Endothelial cell (in vitro differentiated cells): Measurements from ENCODE around the gene DDTL. TPM values are rescaled to one million over a fixed set of nuclear protein-coding genes. Genes with fewer than 3 reads are reported as not detected.
A peak's percentile ranks its signal among the peaks of the same experiment; 100 is the strongest.
"Not testable (repeated sequence)": the region's sequence is repeated elsewhere in the genome, so short reads cannot be mapped to it uniquely, and the experiment has no call there.

ENCODE experiments used
- DNase-seq: peaks from one replicate; pipeline ENCODE4 v3.0.0; 2021; ENCODE audit warnings: low spot score
- H3K27ac Mint-ChIP-seq: one replicate; pipeline ENCODE4 v1.8.0; 2021; ENCODE audit warnings: mixed read lengths, inconsistent platforms; ENCODE audit not compliant: unreplicated experiment
- H3K27me3 Mint-ChIP-seq: one replicate; pipeline ENCODE4 v1.8.0; 2021; ENCODE audit warnings: mild to moderate bottlenecking, moderate library complexity, mixed read lengths, inconsistent platforms; ENCODE audit not compliant: unreplicated experiment
- H3K36me3 Mint-ChIP-seq: one replicate; pipeline ENCODE4 v1.8.0; 2021; ENCODE audit warnings: mild to moderate bottlenecking, low read depth, mixed read lengths, inconsistent platforms; ENCODE audit not compliant: unreplicated experiment
- H3K4me1 Mint-ChIP-seq: one replicate; pipeline ENCODE4 v1.8.0; 2021; ENCODE audit warnings: mild to moderate bottlenecking, mixed read lengths, inconsistent platforms; ENCODE audit not compliant: unreplicated experiment
- H3K4me3 Mint-ChIP-seq: one replicate; pipeline ENCODE4 v1.8.0; 2021; ENCODE audit warnings: mild to moderate bottlenecking, mixed read lengths, inconsistent platforms; ENCODE audit not compliant: unreplicated experiment
- H3K9me3 Mint-ChIP-seq: one replicate; pipeline ENCODE4 v1.8.0; 2021; ENCODE audit warnings: mixed read lengths, inconsistent platforms; ENCODE audit not compliant: unreplicated experiment
- CTCF ChIP-seq: fragments of 200-600 bp; sonication (generic); IDR thresholded peaks from one replicate; pipeline ENCODE4 v1.5.0; 2021; ENCODE audit warnings: antibody characterized with exemption; ENCODE audit not compliant: unreplicated experiment
- long read RNA-seq: library from polyadenylated mRNA; unstranded; transcript quantifications from one replicate; pipeline ENCODE4 v2.0.0, GENCODE V29; 2020; ENCODE audit not compliant: unreplicated experiment
- total RNA-seq: library from RNA; stranded (reverse); fragmentation: NEBNext Ultra II Directional; extraction: Animal tissue kit (Norgen Biotek cat#: 25700); gene quantifications from one replicate; pipeline ENCODE4 v1.2.1, GENCODE V29; 2021; ENCODE audit not compliant: unreplicated experiment

The DDTL gene
- total RNA-seq: 1.4 TPM
- long read RNA-seq: 0 reads

- H3K9me3 Mint-ChIP-seq, H3K4me1 Mint-ChIP-seq, H3K27me3 Mint-ChIP-seq, H3K4me3 Mint-ChIP-seq, H3K27ac Mint-ChIP-seq, DNase-seq: not testable (repeated sequence)
- peaks cover 15% of the 10 kb centered on the region for H3K36me3 Mint-ChIP-seq
These were observed at the start of gene DDTL for GRCh38 chr22:23966568-23966967. DDTL (plus strand) TSS chr22:23966888; CDS start chr22:23966915, 27 bp downstream.

GRCh38 chr22:23920267-23920611 lies 46.4 kb upstream of the DDTL start:
- not testable (repeated sequence) for H3K9me3 Mint-ChIP-seq, H3K27me3 Mint-ChIP-seq, H3K4me1 Mint-ChIP-seq, H3K4me3 Mint-ChIP-seq, DNase-seq, H3K27ac Mint-ChIP-seq
- peaks cover 13% of the 10 kb centered on the region for H3K36me3 Mint-ChIP-seq

GRCh38 chr22:23921586-23922201 lies 45.0 kb upstream of the DDTL start:
- H3K36me3 Mint-ChIP-seq: peaks cover 21% of the 10 kb centered on the region
- not testable (repeated sequence) for H3K27me3 Mint-ChIP-seq, H3K4me3 Mint-ChIP-seq, DNase-seq, H3K27ac Mint-ChIP-seq, H3K4me1 Mint-ChIP-seq, H3K9me3 Mint-ChIP-seq

DNA sequence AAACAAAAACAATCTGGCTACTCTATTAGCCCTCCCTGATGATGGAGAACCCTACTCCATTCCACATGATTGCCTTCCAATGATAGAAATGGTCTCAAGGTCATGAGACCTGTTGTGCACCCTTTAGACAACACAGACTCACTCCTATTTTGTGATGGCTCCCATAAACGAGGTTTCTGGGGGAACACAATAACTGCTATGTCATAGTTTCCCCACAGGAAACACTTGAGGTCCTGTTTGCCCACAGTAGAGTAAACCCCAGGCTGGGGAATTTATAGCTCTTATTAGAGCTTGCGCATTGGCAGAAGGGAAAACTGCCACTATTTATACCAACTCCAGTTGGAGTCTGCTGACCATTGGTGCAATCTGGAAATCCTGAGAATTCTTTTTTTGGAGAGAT lies 43.8 kb upstream of the DDTL start:
- Mint-ChIP-seq H3K4me3 (no peak overlapping the region), H3K27me3 (peaks cover 2% of the 10 kb centered on the region), H3K27ac (no peak overlapping the region), H3K9me3 (no peaks in the 10 kb centered on the region), H3K4me1 (no peaks in the 10 kb centered on the region), H3K36me3 (peaks cover 28% of the 10 kb centered on the region)
- no peak for TF ChIP-seq CTCF
- DNase-seq: no peak

GRCh38 chr22:23925020-23925606 lies 41.6 kb upstream of the DDTL start:
- H3K36me3 Mint-ChIP-seq: peaks cover 32% of the 10 kb centered on the region

DNA sequence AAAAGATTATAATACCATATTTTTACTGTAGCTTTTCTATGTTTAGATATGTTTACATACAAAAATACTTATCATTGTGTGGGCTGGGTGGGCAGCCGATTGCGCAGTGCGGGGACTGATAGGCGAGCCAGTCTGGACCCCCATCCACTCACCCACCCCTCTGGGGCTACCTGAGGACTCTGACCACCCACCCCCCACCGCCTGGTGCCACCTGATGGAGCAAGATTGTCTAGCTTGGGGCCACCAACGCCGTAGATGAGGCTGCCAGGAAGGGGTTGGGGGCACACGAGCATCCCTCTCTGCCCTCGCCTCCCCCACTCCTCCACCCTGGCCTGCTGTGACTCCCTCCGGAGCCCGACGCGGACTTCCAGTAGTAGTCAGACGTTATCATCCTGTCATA lies 40.1 kb upstream of the DDTL start:
- Mint-ChIP-seq H3K4me1 (no peaks in the 10 kb centered on the region), H3K9me3 (no peaks in the 10 kb centered on the region), H3K27ac (no peak overlapping the region), H3K4me3 (peak overlapping the region; percentile 54), H3K27me3 (no peaks in the 10 kb centered on the region), H3K36me3 (peaks cover 38% of the 10 kb centered on the region)
- no peak for TF ChIP-seq CTCF
- DNase-seq: no peak

More at GRCh38 chr22:23925020-23925606, 41.6 kb upstream of the DDTL start:
- no peak for DNase-seq
- Mint-ChIP-seq H3K9me3 (no peaks in the 10 kb centered on the region), H3K27ac (no peak overlapping the region), H3K4me3 (peak overlapping the region; percentile 43), H3K27me3 (peaks cover 2% of the 10 kb centered on the region), H3K4me1 (no peaks in the 10 kb centered on the region)
- TF ChIP-seq CTCF: no peak
